Islet of Langerhans (tissue), 1 donor: ENCODE measurements around the gene ARHGAP28.
A peak's percentile ranks its signal among the peaks of the same experiment; 100 is the strongest.

Experiments
- FAIRE-seq: peaks from one replicate; lab custom pipeline; 2011; peaks lifted over from hg19 to GRCh38; lab: Jason Lieb, UNC

Gene ARHGAP28

DNA sequence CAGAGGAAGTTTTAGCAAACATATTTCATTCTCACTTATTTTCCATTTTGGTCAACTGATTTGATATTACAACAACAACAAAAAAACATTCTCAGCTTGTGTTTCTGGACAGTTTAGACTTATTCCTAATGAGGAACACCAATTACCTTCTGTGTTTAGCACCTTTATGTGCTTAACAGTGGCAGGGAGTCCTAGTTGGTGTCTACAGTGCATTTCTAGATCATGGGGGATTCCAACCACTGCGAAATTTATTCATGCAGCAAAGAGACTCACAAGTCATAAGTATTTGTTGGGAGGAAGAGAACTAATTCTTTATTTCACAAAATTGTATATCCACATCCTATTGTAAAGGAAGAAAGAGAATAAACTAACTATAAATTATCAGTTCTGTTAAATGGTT, 4.2 kb downstream of the ARHGAP28 start:
- no peak for FAIRE-seq

GRCh38 chr18:6734726-6735430, 5.4 kb downstream of the ARHGAP28 start:
- FAIRE-seq: no peak

- FAIRE-seq: peak; percentile 9
These were observed 8.3 kb downstream of the ARHGAP28 start for GRCh38 chr18:6737833-6738232.

- FAIRE-seq: no peak
These were observed 9.1 kb downstream of the ARHGAP28 start for GRCh38 chr18:6738622-6739021.

GRCh38 chr18:6741232-6741663, 11.7 kb downstream of the ARHGAP28 start:
- FAIRE-seq: no peak

DNA sequence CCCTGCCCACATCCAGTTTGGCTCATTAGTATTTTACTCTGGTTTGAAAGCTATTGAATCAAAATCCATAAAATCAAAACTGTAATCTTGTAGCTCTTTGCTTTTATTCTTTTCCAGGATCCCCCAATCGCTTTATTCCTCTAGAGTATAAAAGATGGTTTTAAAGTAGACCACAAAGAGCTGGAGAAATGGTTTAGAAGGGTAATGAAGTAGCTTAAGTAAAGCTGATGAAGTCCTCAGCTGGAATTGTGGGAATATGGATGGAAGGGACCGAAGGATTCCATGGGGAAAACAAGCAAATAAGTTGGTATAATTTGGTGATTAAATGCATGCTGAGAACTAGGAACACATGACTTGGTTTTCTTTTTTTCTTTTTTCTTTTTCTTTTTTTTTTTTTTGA, 12.3 kb downstream of the ARHGAP28 start:
- no peak for FAIRE-seq

DNA sequence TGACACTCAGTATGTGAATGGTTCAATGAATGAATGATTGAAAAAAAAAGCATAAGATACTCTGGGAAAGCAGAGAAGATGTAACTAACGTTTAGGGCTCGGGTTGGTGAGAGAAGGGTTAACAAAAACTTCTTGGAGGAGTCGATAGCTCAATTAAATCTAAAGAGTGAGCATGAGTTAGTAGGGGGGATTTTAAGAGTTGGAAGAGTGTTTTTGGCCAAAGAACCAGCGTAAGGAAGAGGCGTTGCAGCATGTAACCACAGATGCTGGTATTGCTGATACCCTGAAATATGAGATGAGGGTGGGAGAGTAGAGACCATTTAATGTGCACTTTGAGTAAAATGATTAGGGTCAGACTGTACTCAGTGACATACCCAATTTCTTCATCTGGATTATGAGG, 14.5 kb downstream of the ARHGAP28 start:
- no peak for FAIRE-seq

DNA sequence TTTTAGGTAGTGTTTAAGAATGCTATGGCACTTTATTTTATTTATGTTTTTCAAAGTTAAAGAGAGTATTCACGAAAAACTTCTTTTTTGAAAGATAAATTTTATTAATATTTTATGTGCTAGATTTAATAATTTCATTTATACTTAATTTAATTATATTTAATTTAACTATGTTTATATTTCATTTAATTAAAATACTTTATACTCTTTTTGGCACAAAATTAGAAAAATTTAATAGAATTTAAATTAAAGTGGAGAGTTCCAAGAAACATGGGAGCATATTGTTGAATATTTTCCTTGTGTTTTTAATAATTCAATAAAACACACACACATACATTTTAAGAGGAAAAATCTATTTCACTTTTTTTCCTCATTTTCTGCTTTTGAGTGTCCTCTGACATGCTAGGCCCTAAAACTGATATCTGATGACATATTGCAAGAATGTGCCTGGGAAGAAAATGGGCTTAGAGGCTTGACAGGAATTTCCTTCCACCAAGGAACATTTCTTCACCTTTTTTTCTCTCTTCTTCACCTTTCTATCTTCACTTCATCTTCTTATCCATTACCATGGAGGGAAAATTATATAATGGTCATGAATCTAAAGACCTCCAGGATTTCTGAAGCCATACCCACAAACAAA, 15.4 kb downstream of the ARHGAP28 start:
- FAIRE-seq: peak; percentile 36

DNA sequence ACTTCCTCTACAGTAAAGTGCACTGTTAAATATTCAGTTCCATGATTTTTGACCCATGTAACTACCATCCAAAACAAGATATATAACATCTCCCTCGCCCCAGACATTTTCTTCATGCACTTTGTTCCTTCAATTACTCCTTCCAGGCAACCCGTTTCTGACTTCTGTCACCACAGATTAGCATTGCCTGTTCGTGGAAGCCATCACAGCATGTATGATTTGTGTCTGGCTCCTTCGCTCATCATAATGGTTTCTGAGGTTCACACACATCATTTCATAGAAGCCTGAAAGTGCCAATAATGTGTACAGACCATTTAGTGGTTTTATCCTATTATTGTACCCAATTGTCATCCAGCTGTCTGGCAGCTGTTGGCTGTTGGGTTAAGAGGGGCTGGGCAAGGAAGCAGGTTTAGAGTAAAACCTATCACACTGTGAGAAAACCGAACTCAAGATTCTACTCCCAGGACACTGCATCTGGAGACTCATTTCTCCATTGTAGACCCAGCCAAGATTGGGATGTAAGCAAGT, 16.1 kb downstream of the ARHGAP28 start:
- no peak for FAIRE-seq

DNA sequence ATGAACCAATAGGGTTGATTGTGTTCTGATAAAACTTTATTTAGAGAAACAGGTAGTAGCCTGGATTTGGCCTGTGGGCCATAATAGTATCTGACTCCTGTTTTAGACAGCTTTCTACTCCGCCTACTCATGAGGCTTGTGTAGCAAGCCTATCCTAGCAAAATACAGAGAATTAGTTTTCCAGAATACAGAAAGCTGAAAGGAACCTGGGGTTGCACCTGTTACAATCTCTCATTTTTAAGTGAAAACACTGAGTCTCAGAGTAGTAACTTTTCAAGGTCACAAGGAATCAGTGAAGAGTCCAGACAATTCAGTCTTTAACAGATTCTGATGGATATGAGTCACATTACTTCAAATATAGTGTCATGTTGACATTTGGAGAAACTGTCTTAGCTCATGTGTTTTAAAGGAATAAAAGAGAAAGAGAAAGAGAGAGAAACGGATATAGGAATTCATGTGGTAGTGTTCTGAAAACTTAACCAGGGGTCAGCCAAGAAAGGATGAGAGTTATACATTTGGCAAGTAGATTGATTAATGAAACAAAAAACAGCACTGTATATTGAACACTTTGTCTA, 17.0 kb downstream of the ARHGAP28 start:
- no peak for FAIRE-seq

GRCh38 chr18:6747646-6748045, 18.1 kb downstream of the ARHGAP28 start:
- no peak for FAIRE-seq

DNA sequence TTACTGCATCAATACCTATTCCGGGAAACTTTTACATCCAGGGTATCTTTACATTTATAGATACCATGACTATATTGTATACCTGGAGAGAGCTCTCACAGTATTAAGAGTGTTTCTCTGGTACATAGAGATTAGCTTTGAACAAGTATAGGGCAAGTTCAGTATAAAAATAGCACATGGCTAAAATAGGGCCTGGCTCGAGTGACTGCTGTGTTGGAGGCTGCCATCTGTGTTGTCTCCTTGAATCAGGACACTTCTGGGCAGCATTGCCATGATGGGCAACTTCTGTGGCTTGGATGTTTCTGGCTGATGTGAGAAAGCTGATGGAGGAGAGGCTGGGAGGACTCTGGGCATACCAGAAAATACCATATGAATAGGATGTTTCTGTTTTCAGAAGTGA, 18.7 kb downstream of the ARHGAP28 start:
- FAIRE-seq: no peak

DNA sequence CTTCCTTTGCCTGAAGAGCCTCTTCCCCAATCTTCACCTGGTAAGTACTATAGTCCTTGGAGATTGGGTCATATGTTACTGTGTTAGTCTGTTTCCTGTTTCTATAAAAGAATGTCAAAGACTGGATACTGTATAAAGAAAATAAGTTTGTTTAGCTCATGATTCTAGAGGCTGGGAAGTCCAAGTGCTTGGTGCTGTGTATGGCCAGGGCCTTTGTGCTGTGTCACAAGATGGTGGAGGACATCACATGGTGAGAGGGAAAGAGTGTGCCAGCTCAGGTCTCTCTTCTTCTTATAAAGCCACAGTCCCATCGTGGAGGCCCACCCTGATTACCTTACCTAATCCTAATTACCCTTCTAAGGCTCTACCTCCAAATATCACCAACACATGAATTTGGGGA, 20.9 kb downstream of the ARHGAP28 start:
- no peak for FAIRE-seq

DNA sequence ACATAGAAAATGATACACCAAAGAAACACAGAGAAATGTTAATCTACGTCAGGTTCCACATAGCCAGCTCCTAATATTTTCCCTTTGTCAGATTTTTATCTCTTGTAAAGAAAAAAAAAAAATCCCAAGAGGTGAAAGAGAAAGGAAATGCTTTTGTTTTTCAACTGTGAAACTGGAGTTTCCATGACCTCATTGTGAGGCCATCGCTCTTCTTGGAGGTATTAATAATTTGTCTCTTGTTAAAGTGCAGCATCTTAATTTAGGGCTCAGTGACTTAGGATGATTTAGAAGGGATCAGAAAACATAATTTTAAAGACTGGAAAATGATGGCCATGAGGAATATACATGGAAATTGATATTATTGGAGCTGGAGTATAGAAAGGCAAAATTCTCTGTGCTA, 21.7 kb downstream of the ARHGAP28 start:
- FAIRE-seq: no peak

- no peak for FAIRE-seq
These were observed 22.8 kb downstream of the ARHGAP28 start for GRCh38 chr18:6752202-6752860.

- FAIRE-seq: no peak
These were observed 25.6 kb downstream of the ARHGAP28 start for GRCh38 chr18:6755107-6755506.

DNA sequence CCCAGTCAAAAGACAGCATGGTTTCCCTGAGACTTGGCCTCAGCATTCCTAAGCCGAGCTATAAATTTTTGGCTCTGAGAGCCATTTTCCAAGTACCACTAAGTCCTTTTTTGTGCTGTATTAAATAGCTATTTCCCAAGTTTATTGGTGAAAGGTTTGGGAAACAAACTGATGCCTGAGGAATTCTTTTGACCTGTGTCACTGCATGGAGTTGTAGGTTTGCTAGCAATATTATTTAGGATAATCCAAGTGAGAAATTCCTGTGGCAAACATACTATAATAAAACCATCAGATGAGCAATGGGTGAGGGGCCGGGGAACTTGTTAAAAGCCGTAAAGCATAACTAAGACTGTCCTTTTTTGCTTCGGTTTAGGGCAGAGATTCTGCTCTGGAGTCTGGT, 28.4 kb downstream of the ARHGAP28 start:
- no peak for FAIRE-seq

GRCh38 chr18:6759579-6759978, 30.1 kb downstream of the ARHGAP28 start:
- no peak for FAIRE-seq

DNA sequence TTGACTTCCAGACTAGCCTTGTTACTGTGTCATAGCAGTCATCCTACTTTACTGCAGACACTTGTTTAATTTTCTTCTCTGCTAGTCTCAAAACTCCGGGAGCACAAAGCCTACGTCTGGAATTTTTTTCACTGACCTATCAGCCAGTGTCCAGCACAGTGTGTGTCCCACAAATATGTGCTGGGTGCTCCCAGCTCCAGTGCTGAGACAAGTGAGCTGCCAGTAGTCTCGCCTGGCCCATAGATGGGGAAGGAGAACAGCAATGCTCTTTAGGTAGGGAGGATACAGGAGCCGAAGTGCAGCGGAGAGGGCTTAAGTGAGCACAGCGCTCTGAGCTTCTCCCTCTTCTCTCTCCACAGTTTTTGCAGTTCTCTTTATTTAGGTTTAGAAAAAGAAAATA, 34.0 kb downstream of the ARHGAP28 start:
- FAIRE-seq: no peak

DNA sequence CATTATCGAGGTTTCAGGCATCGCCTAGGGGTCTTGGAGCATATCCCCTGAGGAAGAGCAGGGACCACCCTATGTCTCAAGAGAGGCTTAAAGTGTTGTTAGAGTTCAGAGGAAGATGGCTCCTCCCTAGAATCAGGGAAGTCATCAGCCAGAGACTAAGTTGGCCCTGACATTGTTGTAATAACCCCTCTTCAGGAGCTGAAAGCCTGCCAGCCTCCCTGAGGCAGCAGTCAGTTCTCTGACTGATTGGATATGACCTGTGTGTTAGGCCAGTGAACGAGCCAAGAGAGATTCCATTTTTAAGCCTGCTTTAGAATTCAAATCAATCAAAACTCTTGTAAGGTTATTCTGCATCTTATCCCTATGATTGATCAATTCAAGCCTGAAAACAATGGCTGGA, 34.9 kb downstream of the ARHGAP28 start:
- no peak for FAIRE-seq

GRCh38 chr18:6773777-6774176, 44.3 kb downstream of the ARHGAP28 start:
- FAIRE-seq: no peak

- FAIRE-seq: no peak
These were observed 45.7 kb downstream of the ARHGAP28 start for GRCh38 chr18:6775237-6775636.

DNA sequence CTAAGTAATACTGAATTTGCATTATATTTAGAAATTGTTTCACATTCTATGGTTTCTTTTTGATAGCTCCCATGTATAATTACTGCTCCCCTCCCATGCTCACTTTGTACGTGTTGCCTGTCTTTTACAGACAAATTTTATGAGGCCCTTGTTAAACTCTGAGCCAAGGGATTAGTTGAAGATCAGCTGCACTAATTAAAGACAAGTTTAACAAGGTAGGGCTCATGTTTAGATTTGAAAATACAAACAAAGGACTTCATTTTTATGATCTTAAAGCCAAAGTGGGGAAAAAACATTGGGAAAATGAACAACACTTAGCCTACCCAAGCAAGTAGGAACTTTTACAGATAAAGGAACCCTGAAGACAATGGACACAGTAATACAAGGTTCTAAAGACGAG, 46.2 kb downstream of the ARHGAP28 start:
- no peak for FAIRE-seq
